GM20000 (cell line): ENCODE measurements around the gene SLC35G3.
"Not testable (repeated sequence)": the region's sequence is repeated elsewhere in the genome, so short reads cannot be mapped to it uniquely, and the experiment has no call there.

ENCODE experiments used
- DNase-seq: peaks from one replicate; pipeline ENCODE4 v3.0.0; 2012; ENCODE audit warnings: low spot score
- CTCF ChIP-seq: IDR thresholded peaks from 2 replicates; pipeline ENCODE4 v1.5.1; 2012; ENCODE audit warnings: mild to moderate bottlenecking, control low read depth; ENCODE audit errors: extremely low read depth, missing control alignments

SLC35G3 gene

GRCh38 chr17:35238821-35239220 lies 44.6 kb upstream of the SLC35G3 start:
- no peak for DNase-seq
- TF ChIP-seq CTCF = no peak

GRCh38 chr17:35236821-35237220 lies 42.6 kb upstream of the SLC35G3 start:
- no peak for DNase-seq

GRCh38 chr17:35235917-35236316 lies 41.7 kb upstream of the SLC35G3 start:
- no peak for TF ChIP-seq CTCF
- no peak for DNase-seq

More at GRCh38 chr17:35236821-35237220, 42.6 kb upstream of the SLC35G3 start:
- TF ChIP-seq CTCF = no peak

- DNase-seq = no peak
Observed at GRCh38 chr17:35235289-35235688, 41.1 kb upstream of the SLC35G3 start.

GRCh38 chr17:35234315-35234714 lies 40.1 kb upstream of the SLC35G3 start:
- DNase-seq = not testable (repeated sequence)

More at GRCh38 chr17:35235289-35235688, 41.1 kb upstream of the SLC35G3 start:
- TF ChIP-seq CTCF = no peak

GRCh38 chr17:35229638-35230037 lies 35.4 kb upstream of the SLC35G3 start:
- no peak for DNase-seq

GRCh38 chr17:35227546-35227945 lies 33.4 kb upstream of the SLC35G3 start:
- no peak for DNase-seq
- TF ChIP-seq CTCF = no peak

More at GRCh38 chr17:35229638-35230037, 35.4 kb upstream of the SLC35G3 start:
- no peak for TF ChIP-seq CTCF

GRCh38 chr17:35224436-35224835 lies 30.2 kb upstream of the SLC35G3 start:
- DNase-seq = no peak
- TF ChIP-seq CTCF = no peak
